Neutrophil (primary cell): ENCODE results near the gene C2orf74.
"Not testable (repeated sequence)": the region's sequence is repeated elsewhere in the genome, so short reads cannot be mapped to it uniquely, and the experiment has no call there.

ENCODE experiments used
- H3K27ac ChIP-seq: fragments of 200-600 bp; sonication (generic); 2 replicates; pipeline ENCODE4 v1.5.1; 2016; ENCODE audit warnings: mild to moderate bottlenecking, moderate library complexity
- H3K27me3 ChIP-seq: fragments of 200-600 bp; sonication (generic); 2 replicates; pipeline ENCODE4 v1.6.0; 2016; ENCODE audit warnings: mild to moderate bottlenecking
- H3K36me3 ChIP-seq: fragments of 200-600 bp; sonication (generic); 2 replicates; pipeline ENCODE4 v1.5.1; 2017
- H3K4me1 ChIP-seq, 2 experiments: fragments of 200-600 bp in 1 of 2; sonication (generic) in 1 of 2; 1 replicate in 1 of 2; 2 replicates in 1 of 2; pipeline versions ENCODE4 v1.5.1 to v1.6.1; 2013 to 2016; ENCODE audit warnings: low read depth in 1 of 2, low read length in 1 of 2, mild to moderate bottlenecking in 1 of 2, moderate library complexity in 1 of 2; ENCODE audit not compliant: control insufficient read depth in 1 of 2, insufficient read depth in 1 of 2
- H3K4me3 ChIP-seq, 2 experiments: fragments of 200-600 bp in 1 of 2; sonication (generic) in 1 of 2; 1 replicate in 1 of 2; 2 replicates in 1 of 2; pipeline ENCODE4 v1.5.1; 2013 to 2016; ENCODE audit warnings: low read depth in 1 of 2, low read length in 1 of 2, mild to moderate bottlenecking in 1 of 2, moderate library complexity in 1 of 2
- H3K9me3 ChIP-seq: fragments of 200-600 bp; sonication (generic); 2 replicates; pipeline ENCODE4 v1.5.1; 2016
- TF ChIP-seq, protein P1 (sequence below): fragments of 200-600 bp; sonication (generic); IDR thresholded peaks from 2 replicates; pipeline ENCODE4 v1.5.1; 2016; ENCODE audit warnings: antibody characterized with exemption

Gene C2orf74

DNA sequence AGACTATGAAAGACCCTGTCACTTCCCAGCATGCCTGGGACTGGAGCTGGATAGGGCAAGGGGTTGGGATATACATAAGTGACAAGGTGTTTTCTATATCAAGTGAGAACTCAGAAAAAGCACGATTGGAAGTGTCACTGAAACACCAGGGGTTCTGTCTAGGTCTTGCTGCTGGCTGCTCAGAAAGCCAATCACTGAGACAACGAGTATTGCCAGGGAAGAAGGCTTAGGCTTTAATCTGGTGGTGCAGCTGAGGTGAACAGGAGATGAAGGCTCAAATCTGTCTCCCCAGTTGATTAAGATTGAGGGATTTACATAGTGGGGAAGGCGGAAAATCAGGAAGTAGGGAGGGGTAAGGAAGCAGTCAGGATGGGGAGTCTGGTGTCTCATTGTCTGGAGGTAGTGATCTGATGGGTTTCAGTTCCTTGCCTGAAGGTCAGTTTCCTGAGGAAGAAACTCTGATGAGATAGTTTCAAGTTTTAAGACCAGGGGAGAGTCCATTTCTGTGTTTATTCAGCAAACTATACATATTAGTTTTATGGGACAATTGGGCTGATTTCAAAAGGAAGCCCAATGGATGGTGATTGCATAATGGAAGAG is 3.5 kb upstream of the C2orf74 start:
- H3K4me3 ChIP-seq, result no peak overlapping the region
- H3K36me3 ChIP-seq, result no peaks in the 10 kb centered on the region
- no peaks in the 10 kb centered on the region for H3K27me3 ChIP-seq
- TF ChIP-seq, protein P1, sequence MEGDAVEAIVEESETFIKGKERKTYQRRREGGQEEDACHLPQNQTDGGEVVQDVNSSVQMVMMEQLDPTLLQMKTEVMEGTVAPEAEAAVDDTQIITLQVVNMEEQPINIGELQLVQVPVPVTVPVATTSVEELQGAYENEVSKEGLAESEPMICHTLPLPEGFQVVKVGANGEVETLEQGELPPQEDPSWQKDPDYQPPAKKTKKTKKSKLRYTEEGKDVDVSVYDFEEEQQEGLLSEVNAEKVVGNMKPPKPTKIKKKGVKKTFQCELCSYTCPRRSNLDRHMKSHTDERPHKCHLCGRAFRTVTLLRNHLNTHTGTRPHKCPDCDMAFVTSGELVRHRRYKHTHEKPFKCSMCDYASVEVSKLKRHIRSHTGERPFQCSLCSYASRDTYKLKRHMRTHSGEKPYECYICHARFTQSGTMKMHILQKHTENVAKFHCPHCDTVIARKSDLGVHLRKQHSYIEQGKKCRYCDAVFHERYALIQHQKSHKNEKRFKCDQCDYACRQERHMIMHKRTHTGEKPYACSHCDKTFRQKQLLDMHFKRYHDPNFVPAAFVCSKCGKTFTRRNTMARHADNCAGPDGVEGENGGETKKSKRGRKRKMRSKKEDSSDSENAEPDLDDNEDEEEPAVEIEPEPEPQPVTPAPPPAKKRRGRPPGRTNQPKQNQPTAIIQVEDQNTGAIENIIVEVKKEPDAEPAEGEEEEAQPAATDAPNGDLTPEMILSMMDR, result no peak
- no peaks in the 10 kb centered on the region for H3K9me3 ChIP-seq
- H3K4me1 ChIP-seq, result no peaks in the 10 kb centered on the region
- H3K27ac ChIP-seq, result no peak overlapping the region

DNA sequence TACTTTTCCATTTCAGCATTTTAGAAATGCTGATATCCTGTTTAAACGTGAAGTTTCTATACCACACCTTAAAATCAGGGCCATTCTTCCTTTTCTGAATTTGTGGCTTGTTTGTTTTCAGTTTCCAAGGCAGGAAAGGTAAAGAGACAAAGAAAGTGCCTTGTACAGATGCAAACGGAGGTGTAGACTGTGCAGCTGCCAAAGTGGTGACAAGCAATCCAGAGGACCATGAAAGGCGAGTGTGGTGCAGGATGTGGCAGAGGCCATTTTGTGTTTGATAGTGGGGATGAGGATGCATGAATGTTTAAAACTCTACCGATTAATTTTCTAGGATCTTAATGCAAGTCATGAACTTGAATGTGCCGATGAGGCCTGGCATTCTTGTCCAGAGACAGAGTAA is 733 bp downstream of the C2orf74 start:
- Histone ChIP-seq H3K36me3 (peaks cover 8% of the 10 kb centered on the region), H3K9me3 (no peaks in the 10 kb centered on the region), H3K27ac (no peak overlapping the region), H3K4me3 (no peak overlapping the region), H3K4me1 (no peaks in the 10 kb centered on the region), H3K27me3 (no peaks in the 10 kb centered on the region)
- TF ChIP-seq, protein P1, result no peak

DNA sequence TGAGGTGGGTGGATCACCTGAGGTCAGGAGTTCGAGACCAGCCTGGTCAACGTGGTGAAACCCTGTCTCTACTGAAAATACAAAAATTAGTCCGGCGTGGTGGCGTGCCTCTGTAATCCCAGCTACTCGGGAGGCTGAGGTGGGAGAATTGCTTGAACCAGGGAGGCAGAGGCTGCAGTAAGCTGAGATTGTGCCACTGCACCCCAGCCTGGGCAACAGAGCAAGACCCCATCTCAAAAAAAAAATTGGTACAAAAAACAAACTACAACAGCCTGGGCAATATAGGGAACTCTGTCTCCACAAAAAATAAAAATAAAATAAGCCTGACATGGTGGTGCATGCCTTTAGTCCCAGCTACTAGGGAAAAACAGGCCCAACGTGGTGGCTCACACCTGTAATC is 3.1 kb downstream of the C2orf74 start:
- not testable (repeated sequence) for H3K36me3 ChIP-seq, H3K4me1 ChIP-seq, H3K27me3 ChIP-seq, H3K9me3 ChIP-seq, H3K27ac ChIP-seq, H3K4me3 ChIP-seq

DNA sequence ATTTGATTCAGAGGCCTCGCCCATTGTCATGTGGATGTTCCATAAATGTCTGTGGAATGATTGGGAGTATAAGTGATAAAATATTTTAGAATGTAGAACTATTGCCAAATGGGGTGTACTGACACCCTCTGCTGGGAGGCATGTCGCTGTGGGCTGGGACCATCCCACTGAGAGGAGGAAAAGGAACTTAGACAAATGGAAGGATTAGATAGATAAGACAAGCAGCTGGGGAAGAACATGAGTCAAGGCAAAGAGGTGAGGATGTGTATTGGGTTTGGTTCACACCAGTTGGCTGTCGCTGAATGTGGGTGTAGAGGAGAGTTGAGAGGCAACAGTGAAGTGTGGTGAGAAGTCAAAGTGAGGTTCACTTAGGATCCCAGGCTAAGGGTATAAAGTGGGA is 4.0 kb downstream of the C2orf74 start:
- Histone ChIP-seq H3K36me3 (peaks cover 8% of the 10 kb centered on the region), H3K4me3 (no peak overlapping the region), H3K4me1 (no peaks in the 10 kb centered on the region), H3K27ac (no peak overlapping the region), H3K9me3 (no peaks in the 10 kb centered on the region), H3K27me3 (no peaks in the 10 kb centered on the region)
- TF ChIP-seq, protein P1, result no peak

DNA sequence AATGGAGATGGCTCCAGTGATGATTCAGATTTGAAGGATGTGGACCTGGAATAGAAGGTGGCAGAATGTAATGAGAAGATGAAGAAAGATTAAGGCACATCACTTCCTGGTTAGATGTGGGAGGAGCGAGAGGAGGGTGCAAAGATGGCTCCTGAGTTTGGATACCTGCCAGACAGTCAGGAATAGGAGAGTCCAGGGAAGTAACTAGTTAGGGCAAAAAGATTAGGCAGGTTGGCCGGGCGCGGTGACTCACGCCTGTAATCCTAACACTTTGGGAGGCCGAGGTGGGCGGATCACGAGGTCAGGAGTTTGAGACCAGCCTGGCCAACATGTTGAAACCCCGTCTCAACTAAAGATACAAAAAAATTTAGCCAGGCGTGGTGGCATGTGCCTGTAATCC is 5.6 kb downstream of the C2orf74 start:
- no peaks in the 10 kb centered on the region for H3K27me3 ChIP-seq
- TF ChIP-seq, protein P1, result no peak
- H3K36me3 ChIP-seq, result peaks cover 8% of the 10 kb centered on the region
- H3K4me1 ChIP-seq, result no peaks in the 10 kb centered on the region
- no peak overlapping the region for H3K27ac ChIP-seq
- H3K9me3 ChIP-seq, result no peaks in the 10 kb centered on the region
- no peak overlapping the region for H3K4me3 ChIP-seq

DNA sequence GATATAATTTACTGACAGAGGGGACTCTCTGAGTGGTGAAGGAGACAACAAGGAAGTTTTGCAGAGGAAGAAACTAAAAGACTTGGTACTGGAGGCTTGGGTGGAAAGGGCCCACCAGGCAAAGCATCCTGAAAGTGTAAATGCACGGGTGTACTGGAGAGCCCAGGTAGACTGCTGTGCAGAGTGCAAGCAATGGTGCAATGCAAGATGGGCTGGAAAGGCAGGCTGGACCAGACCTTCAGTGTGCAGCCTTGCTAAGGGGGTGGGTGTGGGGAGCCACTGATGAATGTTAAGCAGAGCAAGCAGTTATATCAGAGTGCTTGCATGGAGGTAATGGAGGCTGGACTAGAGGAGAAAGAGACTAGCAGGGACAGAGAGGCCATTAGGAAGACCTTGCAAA is 10.7 kb downstream of the C2orf74 start:
- Histone ChIP-seq H3K4me3 (no peak overlapping the region), H3K27me3 (no peaks in the 10 kb centered on the region), H3K4me1 (peaks cover 8 to 10% of the 10 kb centered on the region in 2 experiments), H3K27ac (no peak overlapping the region), H3K9me3 (no peaks in the 10 kb centered on the region), H3K36me3 (no peaks in the 10 kb centered on the region)
- TF ChIP-seq, protein P1, result no peak
